Measurements from ENCODE around the gene SIX1.

The SIX1 gene

GRCh38 chr14:60628892-60629291 lies 20.4 kb downstream of the SIX1 start:
- no peak overlapping the region for H3K4me3 ChIP-seq (ENCODE audit: low read depth, low read length)
- TF ChIP-seq CTCF (IDR thresholded peaks at IDR 0.05; ENCODE audit: low read depth, low read length): no peak
- in situ Hi-C loops (cut with HindIII; ENCODE audit: low sequenced_read_pairs): loop anchor here (25.0 kb wide), 1 partner anchor 408 kb away; no protein-coding TSS in a partner anchor
- no peak for DNase-seq (ENCODE audit: low read depth, low spot score)

GRCh38 chr14:60622917-60623257 lies 26.4 kb downstream of the SIX1 start:
- no peak overlapping the region for H3K4me3 ChIP-seq (ENCODE audit: low read depth, low read length)
- TF ChIP-seq CTCF (IDR thresholded peaks at IDR 0.05; ENCODE audit: low read depth, low read length): no peak
- in situ Hi-C loops (cut with HindIII; ENCODE audit: low sequenced_read_pairs): no loop called here
- peak; percentile 92 for DNase-seq (ENCODE audit: low read depth, low spot score)

DNA sequence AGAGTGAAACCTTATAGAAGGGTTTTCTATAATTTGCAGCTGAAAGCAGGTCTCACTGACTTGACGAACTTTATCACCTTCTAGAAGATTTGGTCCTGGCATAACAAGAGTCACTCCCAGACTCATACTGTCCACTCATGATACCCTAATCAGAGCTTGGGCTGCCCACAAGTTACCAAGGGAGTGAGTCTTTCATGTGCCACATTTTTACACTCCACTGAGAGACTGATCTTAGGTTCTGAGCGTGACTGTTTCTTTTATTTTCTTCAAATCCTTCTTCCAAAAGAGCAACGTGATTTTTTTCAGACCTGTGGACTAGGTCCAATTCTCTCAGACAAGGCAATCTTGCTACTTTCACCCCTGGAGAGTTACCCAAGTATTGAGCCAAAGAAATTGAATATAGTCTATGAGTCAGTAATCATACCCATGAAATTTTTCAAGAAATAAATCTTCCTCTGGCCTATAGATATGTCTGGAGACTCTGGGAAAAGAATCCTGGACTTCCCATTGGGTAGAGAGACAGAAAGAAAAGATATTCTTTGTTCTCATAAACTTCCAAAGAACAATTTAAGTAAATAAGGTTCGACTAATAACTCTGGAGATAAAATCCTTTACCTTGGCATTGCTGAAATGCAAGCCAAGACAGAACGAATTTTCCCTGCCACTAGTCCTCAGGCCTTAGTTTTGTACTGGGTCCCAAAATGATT lies 26.9 kb downstream of the SIX1 start:
- no peak overlapping the region for H3K4me3 ChIP-seq (ENCODE audit: low read depth, low read length)
- TF ChIP-seq CTCF (IDR thresholded peaks at IDR 0.05; ENCODE audit: low read depth, low read length): no peak
- DNase-seq (ENCODE audit: low read depth, low spot score): peak; percentile 80
- in situ Hi-C loops (cut with HindIII; ENCODE audit: low sequenced_read_pairs): no loop called here

GRCh38 chr14:60621386-60621785 lies 27.9 kb downstream of the SIX1 start:
- in situ Hi-C loops (cut with HindIII; ENCODE audit: low sequenced_read_pairs): no loop called here
- DNase-seq (ENCODE audit: low read depth, low spot score): no peak

DNA sequence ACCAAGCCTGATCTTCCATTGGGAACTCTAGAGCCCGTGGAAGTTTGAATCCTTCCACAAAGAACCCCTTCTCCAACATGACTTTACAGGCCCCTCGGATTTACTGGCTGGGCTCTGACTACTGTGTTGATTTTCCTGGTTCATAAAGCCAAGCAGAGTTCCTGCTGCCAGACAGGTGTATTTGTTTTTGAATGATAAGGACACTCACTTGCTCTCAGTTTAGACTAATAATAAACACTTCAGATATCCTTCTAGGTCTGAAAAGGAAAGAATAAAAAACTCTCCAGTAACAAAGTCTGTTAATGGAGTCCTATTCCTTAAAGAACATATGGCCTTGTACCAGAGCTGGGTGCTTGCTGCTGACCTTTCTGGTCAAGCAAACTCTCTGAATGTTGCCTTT lies 31.0 kb downstream of the SIX1 start:
- no peak overlapping the region for H3K4me3 ChIP-seq (ENCODE audit: low read depth, low read length)
- no peak for DNase-seq (ENCODE audit: low read depth, low spot score)
- TF ChIP-seq CTCF (IDR thresholded peaks at IDR 0.05; ENCODE audit: low read depth, low read length): no peak
- in situ Hi-C loops (cut with HindIII; ENCODE audit: low sequenced_read_pairs): no loop called here

More at GRCh38 chr14:60621386-60621785, 27.9 kb downstream of the SIX1 start:
- no peak overlapping the region for H3K4me3 ChIP-seq (ENCODE audit: low read depth, low read length)
- no peak for TF ChIP-seq CTCF (IDR thresholded peaks at IDR 0.05; ENCODE audit: low read depth, low read length)

GRCh38 chr14:60616461-60616959 lies 32.8 kb downstream of the SIX1 start:
- no peak overlapping the region for H3K4me3 ChIP-seq (ENCODE audit: low read depth, low read length)
- TF ChIP-seq CTCF (IDR thresholded peaks at IDR 0.05; ENCODE audit: low read depth, low read length): no peak
- in situ Hi-C loops (cut with HindIII; ENCODE audit: low sequenced_read_pairs): no loop called here
- no peak for DNase-seq (ENCODE audit: low read depth, low spot score)

Data from astrocyte of the spinal cord (primary cell).